OCI-LY7 (cell line): ENCODE results near the gene COL8A2.

Experiments
- EZH2phosphoT487 ChIP-seq: fragments of 200-600 bp; sonication (generic); IDR thresholded peaks from 2 replicates; pipeline ENCODE4 v1.6.1; 2018; ENCODE audit warnings: low read depth, borderline replicate concordance, mild to moderate bottlenecking, mixed run types, antibody characterized with exemption, low read length, moderate library complexity, mixed read lengths
- TF ChIP-seq, protein P1 (sequence below): fragments of 200-600 bp; sonication (generic); conservative IDR thresholded peaks from 2 replicates; pipeline ENCODE4 v1.5.1; 2014; ENCODE audit warnings: mild to moderate bottlenecking, antibody characterized with exemption, low read length, moderate library complexity, mixed read lengths

DNA sequence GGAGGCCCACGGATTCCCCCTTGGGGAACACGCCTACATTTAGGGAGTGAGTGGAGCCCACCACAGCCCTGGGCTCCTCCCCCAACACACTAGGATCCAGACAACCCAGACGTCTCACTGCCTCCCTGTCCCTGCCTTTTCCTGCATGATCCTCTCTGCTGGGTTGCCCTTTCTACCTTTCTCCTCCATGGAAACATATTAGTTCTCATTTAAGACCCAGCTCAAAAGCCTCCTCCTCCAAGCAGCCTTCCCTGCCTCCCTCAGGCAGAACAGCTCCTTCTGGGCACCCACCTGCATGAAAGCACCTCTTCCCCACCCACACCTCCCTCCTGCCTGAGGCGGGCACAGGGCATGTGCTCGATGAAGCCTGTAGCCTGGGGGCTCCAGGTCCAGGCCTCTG, 10.7 kb downstream of the COL8A2 start:
- TF ChIP-seq, protein P1, sequence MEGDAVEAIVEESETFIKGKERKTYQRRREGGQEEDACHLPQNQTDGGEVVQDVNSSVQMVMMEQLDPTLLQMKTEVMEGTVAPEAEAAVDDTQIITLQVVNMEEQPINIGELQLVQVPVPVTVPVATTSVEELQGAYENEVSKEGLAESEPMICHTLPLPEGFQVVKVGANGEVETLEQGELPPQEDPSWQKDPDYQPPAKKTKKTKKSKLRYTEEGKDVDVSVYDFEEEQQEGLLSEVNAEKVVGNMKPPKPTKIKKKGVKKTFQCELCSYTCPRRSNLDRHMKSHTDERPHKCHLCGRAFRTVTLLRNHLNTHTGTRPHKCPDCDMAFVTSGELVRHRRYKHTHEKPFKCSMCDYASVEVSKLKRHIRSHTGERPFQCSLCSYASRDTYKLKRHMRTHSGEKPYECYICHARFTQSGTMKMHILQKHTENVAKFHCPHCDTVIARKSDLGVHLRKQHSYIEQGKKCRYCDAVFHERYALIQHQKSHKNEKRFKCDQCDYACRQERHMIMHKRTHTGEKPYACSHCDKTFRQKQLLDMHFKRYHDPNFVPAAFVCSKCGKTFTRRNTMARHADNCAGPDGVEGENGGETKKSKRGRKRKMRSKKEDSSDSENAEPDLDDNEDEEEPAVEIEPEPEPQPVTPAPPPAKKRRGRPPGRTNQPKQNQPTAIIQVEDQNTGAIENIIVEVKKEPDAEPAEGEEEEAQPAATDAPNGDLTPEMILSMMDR: no peak
- TF ChIP-seq EZH2phosphoT487: no peak
